ENCODE results near the gene NAV1.

The NAV1 gene

GRCh38 chr1:201495551-201496295 lies 43.2 kb upstream of the NAV1 start:
- no peak for TF ChIP-seq CTCF (IDR thresholded peaks at IDR 0.05; ENCODE audit: low read depth, low read length, missing control alignments)
- DNase-seq (ENCODE audit: low read depth) = no peak
- H3K4me3 ChIP-seq (ENCODE audit: low read depth, low read length) = no peak overlapping the region

DNA sequence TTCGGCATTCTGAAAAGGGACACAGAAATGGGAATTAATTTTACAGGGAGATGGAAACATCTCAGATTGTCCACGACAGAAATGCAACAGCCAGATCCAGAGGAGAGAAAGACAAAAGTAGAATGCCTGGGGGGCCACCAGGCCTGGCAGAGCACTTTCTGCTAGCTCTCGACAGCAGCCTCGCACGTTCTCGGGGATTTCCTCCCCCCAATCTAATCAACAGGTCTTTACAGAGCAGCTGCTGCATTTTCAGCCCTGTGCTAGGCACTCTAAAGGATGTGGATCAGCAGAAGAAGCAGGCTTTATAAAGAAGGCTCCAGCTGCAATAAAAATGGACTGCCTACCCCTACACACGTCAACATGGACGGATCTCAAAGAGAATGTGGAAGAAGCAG lies 42.6 kb upstream of the NAV1 start:
- no peak overlapping the region for H3K4me3 ChIP-seq (ENCODE audit: low read depth, low read length)
- no peak for TF ChIP-seq CTCF (IDR thresholded peaks at IDR 0.05; ENCODE audit: low read depth, low read length, missing control alignments)
- DNase-seq (ENCODE audit: low read depth) = no peak

GRCh38 chr1:201497935-201498509 lies 40.9 kb upstream of the NAV1 start:
- H3K4me3 ChIP-seq (ENCODE audit: low read depth, low read length) = no peak overlapping the region
- no peak for TF ChIP-seq CTCF (IDR thresholded peaks at IDR 0.05; ENCODE audit: low read depth, low read length, missing control alignments)
- DNase-seq (ENCODE audit: low read depth) = no peak

- no peak for DNase-seq (ENCODE audit: low read depth)
- no peak overlapping the region for H3K4me3 ChIP-seq (ENCODE audit: low read depth, low read length)
- TF ChIP-seq CTCF (IDR thresholded peaks at IDR 0.05; ENCODE audit: low read depth, low read length, missing control alignments) = no peak
Observed at GRCh38 chr1:201498621-201499020, 40.3 kb upstream of the NAV1 start.

GRCh38 chr1:201499191-201499590 lies 39.7 kb upstream of the NAV1 start:
- no peak for DNase-seq (ENCODE audit: low read depth)
- H3K4me3 ChIP-seq (ENCODE audit: low read depth, low read length) = no peak overlapping the region
- no peak for TF ChIP-seq CTCF (IDR thresholded peaks at IDR 0.05; ENCODE audit: low read depth, low read length, missing control alignments)

DNA sequence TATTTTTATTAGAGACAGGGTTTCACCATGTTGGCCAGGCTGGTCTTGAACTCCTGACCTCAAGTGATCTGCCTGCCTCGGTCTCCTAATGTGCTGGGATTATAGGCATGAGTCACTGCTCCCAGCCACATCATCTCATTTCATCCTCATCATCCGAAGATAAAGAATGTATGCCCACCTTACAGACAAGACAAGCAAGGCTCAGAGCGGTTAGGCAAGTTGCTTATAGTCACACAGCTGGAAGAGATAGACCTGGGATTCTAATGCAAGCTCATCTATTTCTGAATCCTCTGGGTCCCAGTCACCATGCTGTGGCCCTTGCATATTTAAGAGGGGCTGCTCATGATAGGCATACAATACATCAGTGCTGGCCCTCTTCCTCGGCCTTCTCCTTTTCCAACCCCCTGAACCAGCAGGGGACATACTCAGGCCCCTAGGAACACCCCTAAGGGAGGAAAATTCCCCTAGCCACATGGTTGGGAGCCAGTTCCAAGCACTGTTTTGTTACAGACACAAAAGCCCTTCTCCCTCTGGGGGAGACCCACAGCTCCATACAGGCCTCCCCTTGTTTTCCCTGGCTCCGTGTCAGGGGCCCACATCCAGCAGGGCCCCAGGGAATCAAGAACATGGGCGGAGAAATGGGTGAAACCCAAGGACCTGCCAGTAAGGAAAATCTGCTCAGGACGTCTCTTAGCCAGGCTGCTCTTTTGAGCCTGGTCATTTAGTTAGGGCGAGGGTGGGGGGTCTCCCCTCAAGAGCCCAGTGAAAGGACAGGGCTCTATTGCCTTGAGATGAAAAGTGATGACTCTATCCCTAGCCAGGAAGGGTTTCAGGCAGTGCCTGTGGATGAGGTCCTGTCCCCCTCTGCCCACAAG lies 38.9 kb upstream of the NAV1 start:
- no peak for TF ChIP-seq CTCF (IDR thresholded peaks at IDR 0.05; ENCODE audit: low read depth, low read length, missing control alignments)
- no peak overlapping the region for H3K4me3 ChIP-seq (ENCODE audit: low read depth, low read length)
- DNase-seq (ENCODE audit: low read depth) = no peak
